Activated T-cell treated with anti-CD3 and anti-CD28 coated beads, Interleukin-2, amount 50 U/mL, for 4 hours (primary cell): ENCODE results near the gene CHEK2. TPM values are rescaled to one million over a fixed set of nuclear protein-coding genes. Genes with fewer than 3 reads are reported as not detected.

Experiments
- ATAC-seq, 2 donors: fragments of 200-7000 bp; cut with Tn5 transposase; one replicate each; pipeline ENCODE4 v1.10.0; 2021
- DNase-seq: peaks from one replicate; pipeline ENCODE4 v3.0.0-alpha.2; 2020
- H3K27me3 Mint-ChIP-seq: one replicate; pipeline ENCODE4 v1.8.0; 2021; ENCODE audit warnings: low read depth, mixed read lengths
- H3K36me3 Mint-ChIP-seq: one replicate; pipeline ENCODE4 v1.8.0; 2022; ENCODE audit warnings: mixed read lengths; ENCODE audit not compliant: insufficient read depth
- H3K4me1 Mint-ChIP-seq: one replicate; pipeline ENCODE4 v1.8.0; 2021; ENCODE audit warnings: low read depth, mixed read lengths
- H3K4me3 Mint-ChIP-seq: one replicate; pipeline ENCODE4 v1.8.0; 2021; ENCODE audit warnings: mild to moderate bottlenecking, moderate library complexity, mixed read lengths
- H3K9me3 Mint-ChIP-seq: one replicate; pipeline ENCODE4 v1.8.0; 2021; ENCODE audit warnings: mixed read lengths
- total RNA-seq, 3 donors: library from RNA; stranded (reverse); gene quantifications; one replicate each; pipeline ENCODE4 v1.2.1, GENCODE V29; 2021

The CHEK2 gene
- 1 to 10 TPM; 6.0 to 9.1 (median 6.5) TPM for total RNA-seq

DNA sequence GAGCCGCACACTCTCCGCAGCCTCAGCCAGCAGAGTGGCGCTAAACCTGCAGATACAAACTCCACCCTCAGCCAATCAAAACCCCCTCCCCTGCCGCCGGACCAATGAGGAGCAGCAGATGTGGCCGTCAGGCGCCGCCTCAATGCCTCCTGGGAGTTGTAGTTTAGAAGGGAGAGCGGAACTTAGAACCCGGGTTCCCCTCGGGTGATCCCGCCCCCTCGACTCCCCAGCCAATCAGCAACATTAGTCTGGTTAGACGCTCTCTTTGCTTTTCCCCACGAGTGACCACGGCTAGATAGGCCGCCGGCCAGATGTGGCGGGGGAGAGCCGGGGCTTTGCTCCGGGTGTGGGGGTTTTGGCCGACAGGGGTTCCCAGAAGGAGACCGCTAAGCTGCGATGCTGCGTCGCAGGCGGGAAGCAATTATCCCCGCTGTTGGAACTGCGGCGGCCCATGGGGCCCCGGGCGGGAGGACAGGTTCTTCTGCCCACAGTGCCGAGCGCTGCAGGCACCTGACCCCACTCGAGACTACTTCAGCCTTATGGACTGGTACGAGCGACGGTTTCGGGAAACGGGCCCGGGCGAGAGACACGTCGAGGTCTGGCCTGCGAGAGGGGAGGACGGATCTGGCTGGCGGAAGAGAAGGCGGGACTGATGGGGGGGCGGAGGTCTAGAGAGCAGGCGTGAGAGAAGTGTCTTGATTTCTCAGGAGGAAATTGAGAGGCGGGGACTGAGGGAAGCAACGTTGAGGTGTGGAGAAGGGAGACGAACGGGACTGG lies at the start of gene CHEK2, which contains the start of gene HSCB:
CHEK2 (minus strand) TSS at position 36 of the 777 bp plus-strand sequence. CDS start 7,099 bp downstream, outside the sequence.
HSCB (plus strand) TSS at position 255 of the 777 bp plus-strand sequence; CDS start at position 312, 57 bp downstream.
- no peaks in the 10 kb centered on the region for H3K9me3 Mint-ChIP-seq
- H3K4me1 Mint-ChIP-seq, result peaks cover 22% of the 10 kb centered on the region
- H3K36me3 Mint-ChIP-seq, result peaks cover 7% of the 10 kb centered on the region
- DNase-seq (peak; percentile 95), ATAC-seq (peak; percentile 95)
- peak within 1 kb of the TSS; percentile 93 for H3K4me3 Mint-ChIP-seq
- H3K27me3 Mint-ChIP-seq, result no peaks in the 10 kb centered on the region

DNA sequence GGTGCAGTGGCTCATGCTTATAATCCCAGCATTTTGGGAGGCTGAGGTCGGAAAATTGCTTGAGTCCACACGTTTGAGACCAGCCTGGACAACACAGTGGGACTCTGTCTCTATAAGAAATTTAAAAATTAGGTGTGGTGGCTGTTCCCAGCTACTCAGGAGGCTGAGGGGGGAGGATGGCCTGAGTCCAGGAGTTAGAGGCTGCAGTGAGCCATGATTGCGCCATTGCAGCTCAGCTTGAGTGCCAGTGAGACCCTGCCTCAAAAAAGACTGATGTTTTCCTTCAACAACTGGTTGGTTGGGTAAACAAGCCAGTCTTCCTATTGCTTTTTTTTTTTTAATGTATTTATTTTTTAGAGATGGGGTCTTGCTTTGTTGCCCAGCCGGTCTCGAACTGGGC lies 49.5 kb upstream of the CHEK2 start:
- no peaks in the 10 kb centered on the region for H3K27me3 Mint-ChIP-seq
- H3K36me3 Mint-ChIP-seq, result peaks cover 39% of the 10 kb centered on the region
- no peak overlapping the region for H3K4me3 Mint-ChIP-seq
- H3K9me3 Mint-ChIP-seq, result no peaks in the 10 kb centered on the region
- ATAC-seq (no peak), DNase-seq (no peak)
- peaks cover 48% of the 10 kb centered on the region for H3K4me1 Mint-ChIP-seq

DNA sequence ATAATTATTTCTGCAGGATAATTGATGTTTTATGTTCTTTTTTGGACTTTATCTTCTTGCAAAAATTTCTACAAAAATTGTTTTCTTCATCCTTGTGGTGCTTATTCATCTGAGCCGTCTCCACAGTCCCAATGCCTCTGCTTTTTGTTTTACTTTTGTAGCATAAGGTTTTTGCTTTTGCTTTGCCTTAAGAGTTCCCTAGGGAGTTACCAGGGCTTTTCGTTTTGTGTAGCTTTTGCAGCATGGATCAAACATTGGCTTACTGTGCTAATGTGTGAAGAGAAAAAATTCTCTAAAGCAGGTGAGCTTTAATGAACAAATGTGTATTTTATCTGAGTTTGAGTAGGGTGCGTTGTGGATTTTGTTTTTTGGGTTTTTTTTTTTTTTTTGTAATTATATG lies 47.0 kb upstream of the CHEK2 start:
- Mint-ChIP-seq H3K4me3 (no peak overlapping the region), H3K36me3 (peaks cover 30% of the 10 kb centered on the region), H3K9me3 (no peaks in the 10 kb centered on the region), H3K27me3 (no peaks in the 10 kb centered on the region), H3K4me1 (peaks cover 27% of the 10 kb centered on the region)
- no peak for ATAC-seq
- no peak for DNase-seq

GRCh38 chr22:28783786-28784671 lies 42.4 kb upstream of the CHEK2 start:
- Mint-ChIP-seq H3K27me3 (no peaks in the 10 kb centered on the region), H3K36me3 (peaks cover 28% of the 10 kb centered on the region), H3K4me3 (no peak overlapping the region), H3K9me3 (no peaks in the 10 kb centered on the region), H3K4me1 (peaks cover 10% of the 10 kb centered on the region)
- DNase-seq (no peak), ATAC-seq (no peak)

DNA sequence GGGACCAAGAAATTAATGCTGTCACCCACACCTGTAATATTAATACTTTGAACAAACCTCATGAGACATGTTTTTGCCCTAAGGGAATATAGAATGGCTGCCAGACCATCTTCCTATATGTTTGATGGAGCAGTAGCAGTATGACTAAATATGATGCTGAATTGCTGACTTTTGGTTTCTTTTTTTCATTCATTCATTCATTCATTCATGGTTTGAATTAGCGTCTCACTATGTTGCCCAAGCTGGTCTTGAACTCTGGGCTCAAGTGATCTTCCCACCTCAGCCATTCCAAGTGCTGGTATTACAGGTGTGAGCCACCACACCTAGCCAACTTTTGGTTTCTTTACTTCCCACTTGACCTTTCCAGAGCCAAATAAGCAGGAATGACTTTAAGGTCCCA lies 38.7 kb upstream of the CHEK2 start:
- Mint-ChIP-seq H3K27me3 (no peaks in the 10 kb centered on the region), H3K4me3 (no peak overlapping the region), H3K4me1 (peaks cover 21% of the 10 kb centered on the region), H3K36me3 (peaks cover 25% of the 10 kb centered on the region), H3K9me3 (no peaks in the 10 kb centered on the region)
- ATAC-seq, result no peak
- no peak for DNase-seq

DNA sequence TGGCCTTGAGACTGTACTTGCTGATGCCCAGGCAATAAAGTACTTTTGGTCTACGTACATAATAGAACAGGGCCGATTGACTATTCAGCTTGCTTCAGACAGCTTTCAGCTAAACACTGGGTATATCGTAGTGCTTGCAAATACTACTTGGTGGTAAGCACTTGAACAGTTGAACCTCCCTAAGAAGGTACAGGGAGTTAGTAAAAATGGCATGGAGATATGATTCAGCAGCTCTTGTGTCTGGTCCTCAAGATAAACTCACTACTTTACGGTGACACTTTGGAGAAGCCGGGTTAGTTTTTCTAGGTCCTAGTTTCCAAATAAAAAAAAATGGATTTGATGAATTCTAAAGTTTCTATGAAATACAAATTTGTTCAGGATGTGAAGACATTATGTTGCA lies 38.2 kb upstream of the CHEK2 start:
- ATAC-seq (no peak), DNase-seq (no peak)
- H3K4me3 Mint-ChIP-seq, result no peak overlapping the region
- peaks cover 24% of the 10 kb centered on the region for H3K36me3 Mint-ChIP-seq
- peaks cover 23% of the 10 kb centered on the region for H3K4me1 Mint-ChIP-seq
- no peaks in the 10 kb centered on the region for H3K9me3 Mint-ChIP-seq
- H3K27me3 Mint-ChIP-seq, result no peaks in the 10 kb centered on the region

DNA sequence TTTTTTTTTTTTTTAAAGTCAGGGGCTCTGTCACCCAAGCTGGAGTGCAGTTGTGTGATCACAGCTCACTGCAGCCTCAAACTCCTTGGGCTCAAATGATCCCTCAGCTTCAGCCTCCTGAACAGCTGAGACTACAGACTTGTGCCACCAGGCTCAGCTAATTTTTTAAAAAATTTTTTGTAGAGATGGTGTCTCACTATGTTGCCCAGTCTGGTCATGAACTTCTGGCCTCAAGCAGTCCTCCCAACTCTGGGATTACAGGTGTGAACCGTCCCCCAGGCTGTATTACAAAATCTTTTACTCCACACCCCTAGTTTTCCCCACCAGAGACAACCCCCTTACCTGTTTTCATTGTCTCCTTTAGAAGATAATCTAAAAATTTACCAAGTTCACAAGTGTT lies 32.8 kb upstream of the CHEK2 start:
- DNase-seq, result no peak
- Mint-ChIP-seq H3K4me3 (peak overlapping the region; percentile 97), H3K27me3 (no peaks in the 10 kb centered on the region), H3K36me3 (peaks cover 16% of the 10 kb centered on the region), H3K9me3 (no peaks in the 10 kb centered on the region), H3K4me1 (peaks cover 27% of the 10 kb centered on the region)
- ATAC-seq, result no peak

- Mint-ChIP-seq H3K27me3 (no peaks in the 10 kb centered on the region), H3K4me1 (peaks cover 25% of the 10 kb centered on the region), H3K4me3 (peak overlapping the region; percentile 97), H3K9me3 (no peaks in the 10 kb centered on the region), H3K36me3 (peaks cover 16% of the 10 kb centered on the region)
- no peak for DNase-seq
- peak; percentile 64 to 65 for ATAC-seq
Observed at GRCh38 chr22:28773461-28773867, 31.8 kb upstream of the CHEK2 start.

GRCh38 chr22:28772633-28773460 lies 31.2 kb upstream of the CHEK2 start, which contains the start of gene CCDC117:
TSS of gene CCDC117 (plus strand) at chr22:28772695. CDS start at chr22:28772850, 155 bp downstream.
- no peaks in the 10 kb centered on the region for H3K9me3 Mint-ChIP-seq
- peak; percentile 88 for DNase-seq
- H3K27me3 Mint-ChIP-seq, result no peaks in the 10 kb centered on the region
- H3K4me3 Mint-ChIP-seq, result peak within 1 kb of the TSS; percentile 97
- peaks cover 23% of the 10 kb centered on the region for H3K4me1 Mint-ChIP-seq
- H3K36me3 Mint-ChIP-seq, result peaks cover 15% of the 10 kb centered on the region
- peak; percentile 88 to 92 for ATAC-seq

GRCh38 chr22:28771195-28771791 lies 29.7 kb upstream of the CHEK2 start:
- peaks cover 13% of the 10 kb centered on the region for H3K36me3 Mint-ChIP-seq
- no peaks in the 10 kb centered on the region for H3K9me3 Mint-ChIP-seq
- no peak overlapping the region for H3K4me3 Mint-ChIP-seq
- no peak for DNase-seq
- ATAC-seq, result no peak
- H3K27me3 Mint-ChIP-seq, result no peaks in the 10 kb centered on the region
- peaks cover 23% of the 10 kb centered on the region for H3K4me1 Mint-ChIP-seq

- DNase-seq (no peak), ATAC-seq (no peak)
- H3K27me3 Mint-ChIP-seq, result no peaks in the 10 kb centered on the region
- no peak overlapping the region for H3K4me3 Mint-ChIP-seq
- peaks cover 12% of the 10 kb centered on the region for H3K4me1 Mint-ChIP-seq
- no peaks in the 10 kb centered on the region for H3K9me3 Mint-ChIP-seq
- peaks cover 8% of the 10 kb centered on the region for H3K36me3 Mint-ChIP-seq
Observed at GRCh38 chr22:28769394-28770085, 27.9 kb upstream of the CHEK2 start.

DNA sequence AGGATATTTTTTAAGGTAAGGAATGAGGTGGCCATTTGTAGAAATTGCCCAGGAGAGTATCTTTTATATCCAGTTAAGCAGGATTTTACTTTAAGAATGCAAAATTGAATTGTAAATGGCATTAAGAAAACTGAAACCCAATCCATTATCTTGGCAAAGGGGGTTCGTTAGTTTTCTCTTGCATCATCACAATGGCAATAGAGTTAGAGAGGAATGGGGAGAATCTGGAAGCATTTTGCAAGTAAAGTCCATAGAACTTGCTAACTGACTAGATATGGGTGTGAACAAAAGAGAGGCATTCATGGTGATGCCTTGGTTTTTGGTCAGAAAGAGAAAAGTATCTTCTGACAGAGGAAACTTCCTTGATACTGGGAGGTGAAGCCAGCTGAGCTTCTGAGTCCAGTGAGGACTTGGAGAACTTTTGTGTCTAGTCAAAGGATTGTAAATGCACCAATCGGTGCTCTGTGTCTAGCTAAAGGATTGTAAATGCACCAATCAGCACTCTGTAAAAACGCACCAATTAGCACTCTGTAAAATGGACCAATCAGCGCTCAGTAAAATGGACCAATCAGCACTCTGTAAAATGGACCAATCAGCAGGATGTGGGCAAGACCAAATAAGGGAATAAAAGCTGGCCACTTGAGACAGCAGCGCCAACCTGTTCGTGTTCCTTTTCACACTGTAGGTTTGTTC lies 27.2 kb upstream of the CHEK2 start:
- Mint-ChIP-seq H3K27me3 (no peaks in the 10 kb centered on the region), H3K9me3 (no peaks in the 10 kb centered on the region), H3K4me1 (peaks cover 9% of the 10 kb centered on the region), H3K36me3 (peaks cover 5% of the 10 kb centered on the region), H3K4me3 (no peak overlapping the region)
- DNase-seq, result no peak
- no peak for ATAC-seq

- Mint-ChIP-seq H3K36me3 (no peaks in the 10 kb centered on the region), H3K4me3 (no peak overlapping the region), H3K9me3 (no peaks in the 10 kb centered on the region), H3K27me3 (no peaks in the 10 kb centered on the region), H3K4me1 (no peaks in the 10 kb centered on the region)
- no peak for ATAC-seq
- DNase-seq, result no peak
Observed at GRCh38 chr22:28766628-28767027, 25.0 kb upstream of the CHEK2 start.
